ENCODE data around the gene LAIR2. TPM values are rescaled to one million over a fixed set of nuclear protein-coding genes. Genes with fewer than 3 reads are reported as not detected.

Gene LAIR2
- total and polyA plus RNA-seq, 9 donors, result not detected

GRCh38 chr19:54462047-54462654 lies 40.5 kb upstream of the LAIR2 start:
- Histone ChIP-seq H3K27ac (peak overlapping the region in 1 of 2 donors; percentile 68), H3K9me3 (no peaks in the 10 kb centered on the region), H3K27me3 (no peaks in the 10 kb centered on the region), H3K36me3 (no peaks in the 10 kb centered on the region), H3K4me1 (ENCODE audit: insufficient read depth) (peaks cover 12% of the 10 kb centered on the region), H3K4me3 (peak overlapping the region; percentile 56)
- DNase-seq, result peak in 3 of 5 donors; percentile 56 to 65 (median 59)
- 46 to 53% (median 46%) methylated on average over 15 of the region's 15 CpGs for WGBS, 3 donors
- TF ChIP-seq POLR2A (IDR thresholded peaks at IDR 0.05), result no peak
- TF ChIP-seq EP300 (IDR thresholded peaks at IDR 0.05), result no peak
- TF ChIP-seq CTCF (IDR thresholded peaks at IDR 0.05), result no peak
- intact Hi-C loops (cut with DNase I), result no loop called here

- no peak for TF ChIP-seq EP300 (IDR thresholded peaks at IDR 0.05)
- TF ChIP-seq CTCF (IDR thresholded peaks at IDR 0.05), result no peak
- peak; percentile 5 for TF ChIP-seq POLR2A (IDR thresholded peaks at IDR 0.05)
- H3K36me3 ChIP-seq, result no peaks in the 10 kb centered on the region
- intact Hi-C loops (cut with DNase I), result no loop called here
- peaks cover 12% of the 10 kb centered on the region for H3K4me1 ChIP-seq (ENCODE audit: insufficient read depth)
- DNase-seq, result peak; percentile 65 to 85 (median 71)
- H3K27ac ChIP-seq, result peak overlapping the region; percentile 67 to 68
- H3K9me3 ChIP-seq, result no peaks in the 10 kb centered on the region
- H3K27me3 ChIP-seq, result no peaks in the 10 kb centered on the region
- 3 to 29% (median 5%) methylated on average over 15 to 91 of the region's 91 CpGs for WGBS, 3 donors
- peak overlapping the region; percentile 56 for H3K4me3 ChIP-seq
These were observed 39.7 kb upstream of the LAIR2 start for GRCh38 chr19:54462655-54463530.

- Histone ChIP-seq H3K4me1 (ENCODE audit: insufficient read depth) (peaks cover 12% of the 10 kb centered on the region), H3K36me3 (no peaks in the 10 kb centered on the region), H3K27me3 (no peaks in the 10 kb centered on the region), H3K9me3 (no peaks in the 10 kb centered on the region), H3K27ac (peak within 1 kb of the TSS; percentile 67 to 68), H3K4me3 (peak within 1 kb of the TSS; percentile 56)
- 0 to 1% (median 0%) methylated on average over 30 to 41 of the region's 41 CpGs for WGBS, 3 donors
- peak; percentile 95 to 98 (median 96) for DNase-seq
- peak; percentile 68 for TF ChIP-seq POLR2A (IDR thresholded peaks at IDR 0.05)
- TF ChIP-seq EP300 (IDR thresholded peaks at IDR 0.05), result peak; percentile 65
- no peak for TF ChIP-seq CTCF (IDR thresholded peaks at IDR 0.05)
- intact Hi-C loops (cut with DNase I), result no loop called here
These were observed 39.0 kb upstream of the LAIR2 start, which contains the start of gene LENG9 for GRCh38 chr19:54463531-54464043. TSS of gene LENG9 (minus strand) at chr19:54463778. CDS start at chr19:54463526, 252 bp downstream.

GRCh38 chr19:54464044-54464629 lies 38.5 kb upstream of the LAIR2 start:
- WGBS, 3 donors, result 0 to 1% (median 1%) methylated on average over 26 of the region's 26 CpGs
- Histone ChIP-seq H3K4me1 (ENCODE audit: insufficient read depth) (peaks cover 12% of the 10 kb centered on the region), H3K27me3 (no peaks in the 10 kb centered on the region), H3K36me3 (no peaks in the 10 kb centered on the region), H3K27ac (peak overlapping the region; percentile 24 to 68), H3K4me3 (peak overlapping the region; percentile 56), H3K9me3 (no peaks in the 10 kb centered on the region)
- no peak for TF ChIP-seq EP300 (IDR thresholded peaks at IDR 0.05)
- no peak for TF ChIP-seq POLR2A (IDR thresholded peaks at IDR 0.05)
- TF ChIP-seq CTCF (IDR thresholded peaks at IDR 0.05), result no peak
- intact Hi-C loops (cut with DNase I), result no loop called here
- peak; percentile 82 to 87 (median 86) for DNase-seq
